Subcutaneous adipose tissue (tissue), 4 donors: Measurements from ENCODE around the gene GNB1L. TPM values are rescaled to one million over a fixed set of nuclear protein-coding genes. Genes with fewer than 3 reads are reported as not detected.

ENCODE experiments used
- CTCF ChIP-seq: fragments of 450-650 bp; IDR thresholded peaks from one replicate; pipeline ENCODE4 v1.5.1; 2016; ENCODE audit warnings: low read depth, mild to moderate bottlenecking, control low read depth, antibody characterized with exemption, moderate library complexity
- total RNA-seq, 4 donors: library from RNA; depleted of rRNA; stranded (reverse); fragments of >200 nt; gene quantifications; one replicate each; pipeline ENCODE4 v1.1.0, GENCODE V29; 2016

Gene GNB1L
- total RNA-seq, 4 donors from 2014 or later, result 1.8 to 4.9 (median 3.9) TPM

- TF ChIP-seq CTCF, result no peak
These were observed 69.0 kb downstream of the GNB1L start for GRCh38 chr22:19785461-19786263.

- TF ChIP-seq CTCF, result no peak
These were observed 70.1 kb downstream of the GNB1L start for GRCh38 chr22:19784384-19785175.

- TF ChIP-seq CTCF, result no peak
These were observed 70.9 kb downstream of the GNB1L start for GRCh38 chr22:19783586-19784383.

DNA sequence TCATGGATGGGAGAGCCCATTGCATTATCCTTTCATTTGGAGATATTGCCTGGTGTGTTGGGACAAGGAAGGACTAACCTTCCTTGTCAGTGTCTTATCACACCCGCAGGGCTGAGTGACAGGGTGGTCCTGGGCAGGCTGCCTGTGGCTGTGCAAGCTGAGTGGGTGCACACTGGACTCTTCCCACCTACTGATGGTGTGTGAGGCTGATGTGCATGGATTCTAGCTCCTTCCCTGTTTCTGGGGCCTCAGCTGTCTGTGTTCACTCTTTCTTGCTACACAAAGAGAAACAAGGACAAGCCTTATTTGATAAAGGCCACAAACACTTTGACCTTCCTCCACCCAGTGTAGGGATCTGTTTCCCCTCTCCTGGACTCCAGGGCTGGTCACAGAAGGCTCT lies 72.1 kb downstream of the GNB1L start:
- no peak for TF ChIP-seq CTCF

- no peak for TF ChIP-seq CTCF
These were observed 74.9 kb downstream of the GNB1L start for GRCh38 chr22:19779685-19780268.

GRCh38 chr22:19779011-19779421 lies 75.7 kb downstream of the GNB1L start:
- no peak for TF ChIP-seq CTCF
